ENCODE results near the gene PRKAR2A.

DNA sequence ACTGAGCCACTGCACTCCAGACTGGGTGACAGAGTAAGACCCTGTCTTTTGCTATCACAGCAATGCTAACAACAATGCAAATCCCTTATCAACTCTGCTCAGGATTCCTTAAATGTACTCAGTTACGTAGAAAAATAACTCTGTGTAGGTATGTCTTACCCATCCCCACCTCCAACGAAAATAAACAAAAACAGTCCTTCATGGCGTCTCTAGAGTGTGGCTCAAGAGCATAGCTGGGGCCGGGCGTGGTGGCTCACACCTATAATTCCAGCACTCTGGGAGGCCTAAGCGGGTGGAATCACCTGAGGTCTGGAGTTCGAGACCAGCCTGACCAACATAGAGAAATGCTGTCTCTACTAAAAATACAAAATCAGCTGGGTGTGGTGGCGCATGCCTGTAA, 148.8 kb downstream of the PRKAR2A start:
- TF ChIP-seq, protein P1, sequence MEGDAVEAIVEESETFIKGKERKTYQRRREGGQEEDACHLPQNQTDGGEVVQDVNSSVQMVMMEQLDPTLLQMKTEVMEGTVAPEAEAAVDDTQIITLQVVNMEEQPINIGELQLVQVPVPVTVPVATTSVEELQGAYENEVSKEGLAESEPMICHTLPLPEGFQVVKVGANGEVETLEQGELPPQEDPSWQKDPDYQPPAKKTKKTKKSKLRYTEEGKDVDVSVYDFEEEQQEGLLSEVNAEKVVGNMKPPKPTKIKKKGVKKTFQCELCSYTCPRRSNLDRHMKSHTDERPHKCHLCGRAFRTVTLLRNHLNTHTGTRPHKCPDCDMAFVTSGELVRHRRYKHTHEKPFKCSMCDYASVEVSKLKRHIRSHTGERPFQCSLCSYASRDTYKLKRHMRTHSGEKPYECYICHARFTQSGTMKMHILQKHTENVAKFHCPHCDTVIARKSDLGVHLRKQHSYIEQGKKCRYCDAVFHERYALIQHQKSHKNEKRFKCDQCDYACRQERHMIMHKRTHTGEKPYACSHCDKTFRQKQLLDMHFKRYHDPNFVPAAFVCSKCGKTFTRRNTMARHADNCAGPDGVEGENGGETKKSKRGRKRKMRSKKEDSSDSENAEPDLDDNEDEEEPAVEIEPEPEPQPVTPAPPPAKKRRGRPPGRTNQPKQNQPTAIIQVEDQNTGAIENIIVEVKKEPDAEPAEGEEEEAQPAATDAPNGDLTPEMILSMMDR (conservative IDR thresholded peaks at IDR 0.05; ENCODE audit: low read depth in 2 of 2) = no peak
- TF ChIP-seq EZH2phosphoT487 (IDR thresholded peaks at IDR 0.05; ENCODE audit: unreplicated experiment) (no peak), ZNF331 (CRISPR knock-in tag; IDR thresholded peaks at IDR 0.05; ENCODE audit: low read depth) (no peak), EZH2 (IDR thresholded peaks at IDR 0.05; ENCODE audit: low read depth, unreplicated experiment) (no peak), POLR2AphosphoS5 (IDR thresholded peaks at IDR 0.05; ENCODE audit: low read depth) (no peak), ZNF114 (CRISPR knock-in tag; IDR thresholded peaks at IDR 0.05) (no peak), STAT1 (IDR thresholded peaks at IDR 0.05; ENCODE audit: unreplicated experiment) (no peak), JUNB (IDR thresholded peaks at IDR 0.05; ENCODE audit: unreplicated experiment) (no peak), CREB1 (CRISPR knock-in tag; IDR thresholded peaks at IDR 0.05; ENCODE audit: low read depth) (no peak)
- TF ChIP-seq, protein P2, sequence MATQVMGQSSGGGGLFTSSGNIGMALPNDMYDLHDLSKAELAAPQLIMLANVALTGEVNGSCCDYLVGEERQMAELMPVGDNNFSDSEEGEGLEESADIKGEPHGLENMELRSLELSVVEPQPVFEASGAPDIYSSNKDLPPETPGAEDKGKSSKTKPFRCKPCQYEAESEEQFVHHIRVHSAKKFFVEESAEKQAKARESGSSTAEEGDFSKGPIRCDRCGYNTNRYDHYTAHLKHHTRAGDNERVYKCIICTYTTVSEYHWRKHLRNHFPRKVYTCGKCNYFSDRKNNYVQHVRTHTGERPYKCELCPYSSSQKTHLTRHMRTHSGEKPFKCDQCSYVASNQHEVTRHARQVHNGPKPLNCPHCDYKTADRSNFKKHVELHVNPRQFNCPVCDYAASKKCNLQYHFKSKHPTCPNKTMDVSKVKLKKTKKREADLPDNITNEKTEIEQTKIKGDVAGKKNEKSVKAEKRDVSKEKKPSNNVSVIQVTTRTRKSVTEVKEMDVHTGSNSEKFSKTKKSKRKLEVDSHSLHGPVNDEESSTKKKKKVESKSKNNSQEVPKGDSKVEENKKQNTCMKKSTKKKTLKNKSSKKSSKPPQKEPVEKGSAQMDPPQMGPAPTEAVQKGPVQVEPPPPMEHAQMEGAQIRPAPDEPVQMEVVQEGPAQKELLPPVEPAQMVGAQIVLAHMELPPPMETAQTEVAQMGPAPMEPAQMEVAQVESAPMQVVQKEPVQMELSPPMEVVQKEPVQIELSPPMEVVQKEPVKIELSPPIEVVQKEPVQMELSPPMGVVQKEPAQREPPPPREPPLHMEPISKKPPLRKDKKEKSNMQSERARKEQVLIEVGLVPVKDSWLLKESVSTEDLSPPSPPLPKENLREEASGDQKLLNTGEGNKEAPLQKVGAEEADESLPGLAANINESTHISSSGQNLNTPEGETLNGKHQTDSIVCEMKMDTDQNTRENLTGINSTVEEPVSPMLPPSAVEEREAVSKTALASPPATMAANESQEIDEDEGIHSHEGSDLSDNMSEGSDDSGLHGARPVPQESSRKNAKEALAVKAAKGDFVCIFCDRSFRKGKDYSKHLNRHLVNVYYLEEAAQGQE (IDR thresholded peaks at IDR 0.05; ENCODE audit: unreplicated experiment) = no peak
- TF ChIP-seq, protein P3, sequence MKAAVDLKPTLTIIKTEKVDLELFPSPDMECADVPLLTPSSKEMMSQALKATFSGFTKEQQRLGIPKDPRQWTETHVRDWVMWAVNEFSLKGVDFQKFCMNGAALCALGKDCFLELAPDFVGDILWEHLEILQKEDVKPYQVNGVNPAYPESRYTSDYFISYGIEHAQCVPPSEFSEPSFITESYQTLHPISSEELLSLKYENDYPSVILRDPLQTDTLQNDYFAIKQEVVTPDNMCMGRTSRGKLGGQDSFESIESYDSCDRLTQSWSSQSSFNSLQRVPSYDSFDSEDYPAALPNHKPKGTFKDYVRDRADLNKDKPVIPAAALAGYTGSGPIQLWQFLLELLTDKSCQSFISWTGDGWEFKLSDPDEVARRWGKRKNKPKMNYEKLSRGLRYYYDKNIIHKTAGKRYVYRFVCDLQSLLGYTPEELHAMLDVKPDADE (IDR thresholded peaks at IDR 0.05) = no peak
